Activated naive CD4-positive, alpha-beta T cell treated with anti-CD3 and anti-CD28 coated beads, Interleukin-2, amount 10 ng/mL, durations not matched to agents 7 days and 5 days (primary cell): ENCODE data around the gene GDPD1.
"Not testable (repeated sequence)": the region's sequence is repeated elsewhere in the genome, so short reads cannot be mapped to it uniquely, and the experiment has no call there.

Source experiments
- CTCF ChIA-PET: fragments of 350-600 bp; sonication (Branson Sonifier 250); formaldehyde crosslinking; loops from one replicate; lab custom pipeline; 2021; ENCODE audit warnings: antibody characterized with exemption; lab: Charles Lee
- DNase-seq: peaks from one replicate; pipeline ENCODE4 v3.0.0-alpha.2; 2020
- H3K27ac Mint-ChIP-seq: one replicate; pipeline ENCODE4 v1.8.0; 2021; ENCODE audit warnings: mild to moderate bottlenecking, moderate library complexity, mixed read lengths
- H3K27me3 Mint-ChIP-seq: one replicate; pipeline ENCODE4 v1.8.0; 2021; ENCODE audit warnings: mild to moderate bottlenecking, mixed read lengths
- H3K36me3 Mint-ChIP-seq: one replicate; pipeline ENCODE4 v1.8.0; 2021; ENCODE audit warnings: mixed read lengths
- H3K4me1 Mint-ChIP-seq: one replicate; pipeline ENCODE4 v1.8.0; 2021; ENCODE audit warnings: mixed read lengths
- H3K4me3 Mint-ChIP-seq: one replicate; pipeline ENCODE4 v1.8.0; 2021; ENCODE audit warnings: mild to moderate bottlenecking, moderate library complexity, mixed read lengths
- H3K9me3 Mint-ChIP-seq: one replicate; pipeline ENCODE4 v1.8.0; 2021; ENCODE audit warnings: mixed read lengths

Gene GDPD1

DNA sequence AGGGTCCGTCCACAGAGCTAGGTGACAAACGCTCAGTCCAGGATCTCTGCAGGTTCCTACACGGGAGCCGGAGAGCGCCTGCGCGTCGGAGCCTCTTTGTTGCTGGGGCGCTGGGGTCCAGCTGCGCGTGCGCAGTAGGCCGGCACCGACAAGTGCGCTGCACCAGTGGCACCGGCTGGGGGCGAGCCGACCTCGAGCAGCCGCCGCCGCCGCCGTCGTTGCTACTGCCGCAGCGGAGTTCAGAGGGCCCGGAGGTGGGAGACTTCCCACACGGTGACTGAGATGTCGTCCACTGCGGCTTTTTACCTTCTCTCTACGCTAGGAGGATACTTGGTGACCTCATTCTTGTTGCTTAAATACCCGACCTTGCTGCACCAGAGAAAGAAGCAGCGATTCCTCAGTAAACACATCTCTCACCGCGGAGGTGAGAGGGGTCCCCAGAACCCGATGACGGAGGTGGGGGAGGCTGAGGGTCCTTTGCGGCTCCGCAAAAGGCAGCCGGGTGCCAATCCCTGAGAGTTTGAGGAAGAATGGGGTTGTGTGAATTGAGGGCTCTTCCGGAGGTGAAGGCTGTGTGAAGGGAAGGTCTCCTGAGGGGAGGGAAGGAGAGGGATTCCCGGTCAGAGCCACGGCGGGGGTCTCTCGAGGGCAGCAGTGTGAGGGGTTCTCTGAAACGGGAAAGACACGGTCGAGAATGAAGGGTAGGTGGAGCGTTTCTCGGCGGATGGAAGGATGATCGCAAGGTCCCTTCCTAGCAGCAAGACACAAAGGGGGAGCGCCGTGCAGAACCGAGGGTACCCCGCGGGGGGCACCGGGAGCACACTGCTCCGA, at the start of gene GDPD1:
Gene GDPD1, plus strand, starts transcription at position 184 of the 831 bp plus-strand sequence. Its CDS starts 99 bp downstream, at position 283.
- H3K4me1 Mint-ChIP-seq: peaks cover 18% of the 10 kb centered on the region
- no peaks in the 10 kb centered on the region for H3K9me3 Mint-ChIP-seq
- CTCF ChIA-PET: interaction anchor here (0.5 to 1.1 kb wide), 8 partner anchors 8 to 221 kb away, joined by 3 to 7 read pairs (median 4); no protein-coding TSS in a partner anchor
- peaks cover 15% of the 10 kb centered on the region for H3K27me3 Mint-ChIP-seq
- DNase-seq: peak; percentile 98
- peak within 1 kb of the TSS; percentile 92 for H3K27ac Mint-ChIP-seq
- peak within 1 kb of the TSS; percentile 96 for H3K4me3 Mint-ChIP-seq
- no peaks in the 10 kb centered on the region for H3K36me3 Mint-ChIP-seq

DNA sequence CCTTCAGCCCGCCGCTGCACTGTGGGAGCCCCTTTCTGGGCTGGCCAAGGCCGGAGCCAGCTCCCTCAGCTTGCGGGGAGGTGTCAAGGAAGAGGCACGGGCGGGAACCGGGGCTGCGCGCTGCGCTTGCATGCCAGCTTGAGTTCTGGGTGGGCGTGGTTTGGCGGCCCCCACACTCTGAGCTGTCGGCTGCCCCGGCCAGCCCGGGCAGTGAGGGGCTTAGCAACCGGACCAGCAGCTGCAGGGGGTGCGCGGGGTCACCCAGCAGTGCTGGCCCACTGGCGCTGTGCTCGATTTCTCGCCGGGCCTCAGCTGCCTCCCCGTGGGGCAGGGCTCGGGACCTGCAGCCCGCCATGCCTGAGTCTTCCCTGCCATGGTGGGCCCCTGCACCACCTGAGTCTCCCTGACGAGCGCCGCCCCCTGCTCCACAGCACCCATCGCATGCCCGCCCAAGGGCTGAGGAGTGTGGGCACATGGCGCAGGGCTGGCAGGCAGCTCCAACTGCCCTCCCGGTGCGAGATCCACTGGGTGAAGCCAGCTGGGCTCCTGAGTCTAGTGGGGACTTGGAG, 47.8 kb upstream of the GDPD1 start:
- CTCF ChIA-PET: no interaction called here
- DNase-seq: no peak
- H3K4me1 Mint-ChIP-seq: peaks cover 5% of the 10 kb centered on the region
- no peaks in the 10 kb centered on the region for H3K9me3 Mint-ChIP-seq
- H3K27ac Mint-ChIP-seq: peak overlapping the region; percentile 28
- H3K4me3 Mint-ChIP-seq: no peak overlapping the region
- H3K27me3 Mint-ChIP-seq: no peaks in the 10 kb centered on the region
- peaks cover 58% of the 10 kb centered on the region for H3K36me3 Mint-ChIP-seq

DNA sequence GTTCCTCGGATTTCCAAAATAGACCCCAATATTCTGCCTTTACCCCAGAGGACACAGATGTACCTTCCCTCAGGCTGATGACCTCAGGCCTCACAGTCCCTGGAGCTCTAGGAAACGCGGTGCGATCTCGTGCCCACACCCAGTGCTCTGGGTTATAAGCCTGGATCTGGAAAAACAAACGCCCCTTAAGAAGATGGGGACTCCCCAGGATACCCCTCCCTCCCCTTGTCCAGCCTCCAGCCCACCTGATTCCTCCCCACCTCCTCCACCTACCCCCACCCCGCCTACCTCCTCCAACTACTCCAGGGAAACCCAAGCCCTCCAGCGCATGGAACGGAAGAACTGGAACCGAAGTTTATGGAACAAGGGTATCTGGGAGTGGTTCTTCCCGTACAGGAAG, 45.6 kb upstream of the GDPD1 start:
- no peak for DNase-seq

DNA sequence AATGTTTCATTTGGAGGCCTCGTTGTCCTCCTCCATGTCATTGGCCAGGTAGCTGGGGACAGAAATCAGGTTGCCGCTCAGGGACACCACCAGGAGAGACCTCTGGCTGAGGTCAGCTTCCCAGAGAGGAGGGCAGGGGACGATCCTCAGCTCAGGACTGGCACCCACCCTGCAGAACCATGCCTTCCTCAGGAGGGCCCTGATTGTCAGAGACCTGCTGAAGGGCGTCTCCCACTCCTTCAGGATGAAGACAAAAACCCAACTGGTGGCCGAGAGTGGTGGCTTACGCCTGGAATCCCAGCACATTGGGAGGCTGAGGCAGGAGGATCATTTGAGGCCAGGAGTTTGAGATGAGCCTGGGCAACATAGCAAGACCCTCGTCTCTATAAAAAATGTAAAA, 45.2 kb upstream of the GDPD1 start:
- Mint-ChIP-seq H3K27ac (no peak overlapping the region), H3K9me3 (no peaks in the 10 kb centered on the region), H3K4me3 (no peak overlapping the region), H3K4me1 (peaks cover 2% of the 10 kb centered on the region), H3K36me3 (peaks cover 60% of the 10 kb centered on the region), H3K27me3 (no peaks in the 10 kb centered on the region)
- DNase-seq: no peak
- CTCF ChIA-PET: no interaction called here

More for the DNA sequence above, 45.6 kb upstream of the GDPD1 start:
- Mint-ChIP-seq H3K27me3 (no peaks in the 10 kb centered on the region), H3K36me3 (peaks cover 59% of the 10 kb centered on the region), H3K4me1 (peaks cover 2% of the 10 kb centered on the region), H3K9me3 (no peaks in the 10 kb centered on the region), H3K4me3 (no peak overlapping the region), H3K27ac (no peak overlapping the region)
- CTCF ChIA-PET: no interaction called here

DNA sequence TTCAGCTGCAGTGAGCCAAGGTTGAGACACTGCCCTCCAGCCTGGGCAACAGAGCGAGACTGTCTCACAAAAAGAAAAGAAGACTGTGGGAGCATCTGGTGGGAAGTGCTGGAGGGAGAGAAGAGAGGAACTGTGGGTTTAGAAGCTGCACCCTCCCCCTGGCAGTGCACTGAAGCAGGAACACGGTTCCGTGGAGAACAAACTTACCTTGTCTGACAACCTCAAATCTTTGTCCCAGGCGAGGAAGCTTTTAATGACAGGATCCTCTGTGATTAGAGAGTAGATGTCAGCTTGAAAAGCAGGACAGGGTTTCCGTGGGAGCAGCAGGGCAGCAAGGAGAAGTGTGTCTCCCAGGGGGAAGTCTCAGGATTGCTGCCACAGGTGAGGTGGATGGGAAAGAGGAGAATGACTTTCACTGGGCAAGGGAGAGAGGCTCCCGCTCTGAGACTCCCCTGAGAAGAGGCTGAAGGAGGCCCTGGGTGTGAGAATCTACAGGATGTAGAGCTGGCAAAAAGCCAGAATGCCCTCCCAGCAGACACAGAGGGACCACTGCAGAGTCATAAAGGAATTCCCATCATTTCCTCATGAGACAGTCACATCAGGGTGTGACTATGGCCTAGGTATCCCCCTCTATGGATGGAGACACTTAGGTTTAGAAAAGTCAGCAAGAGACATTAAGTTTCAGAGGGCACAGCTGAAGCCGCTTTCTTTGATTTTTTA, 41.9 kb upstream of the GDPD1 start:
- H3K4me3 Mint-ChIP-seq: no peak overlapping the region

DNA sequence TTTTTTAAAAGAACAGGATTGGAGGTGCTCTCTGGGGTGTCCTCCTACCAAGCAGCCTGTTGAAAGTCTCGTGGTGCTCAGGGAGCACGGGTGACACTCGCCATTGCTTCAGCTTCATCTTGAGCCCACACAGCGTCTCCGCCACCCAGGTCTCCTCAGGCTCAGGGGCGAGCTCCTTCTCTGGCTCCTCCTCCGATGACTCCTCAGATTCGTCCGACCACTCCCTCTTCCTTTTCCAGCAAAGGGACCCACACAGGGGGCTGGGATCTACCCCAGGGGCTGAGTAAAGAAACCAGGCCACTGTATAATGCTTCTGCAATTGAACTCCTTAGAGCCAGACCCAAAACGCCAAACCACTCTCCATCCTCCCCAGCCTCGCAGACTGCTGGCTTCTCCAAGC, 40.7 kb upstream of the GDPD1 start:
- H3K27ac Mint-ChIP-seq, DNase-seq, CTCF ChIA-PET, H3K9me3 Mint-ChIP-seq, H3K27me3 Mint-ChIP-seq, H3K4me3 Mint-ChIP-seq, H3K4me1 Mint-ChIP-seq: not testable (repeated sequence)
- H3K36me3 Mint-ChIP-seq: peaks cover 53% of the 10 kb centered on the region

More for the DNA sequence above, 41.9 kb upstream of the GDPD1 start:
- Mint-ChIP-seq H3K27ac (no peak overlapping the region), H3K9me3 (no peaks in the 10 kb centered on the region), H3K4me1 (peaks cover 2% of the 10 kb centered on the region), H3K36me3 (peaks cover 58% of the 10 kb centered on the region), H3K27me3 (no peaks in the 10 kb centered on the region)
- DNase-seq: no peak
- CTCF ChIA-PET: no interaction called here

DNA sequence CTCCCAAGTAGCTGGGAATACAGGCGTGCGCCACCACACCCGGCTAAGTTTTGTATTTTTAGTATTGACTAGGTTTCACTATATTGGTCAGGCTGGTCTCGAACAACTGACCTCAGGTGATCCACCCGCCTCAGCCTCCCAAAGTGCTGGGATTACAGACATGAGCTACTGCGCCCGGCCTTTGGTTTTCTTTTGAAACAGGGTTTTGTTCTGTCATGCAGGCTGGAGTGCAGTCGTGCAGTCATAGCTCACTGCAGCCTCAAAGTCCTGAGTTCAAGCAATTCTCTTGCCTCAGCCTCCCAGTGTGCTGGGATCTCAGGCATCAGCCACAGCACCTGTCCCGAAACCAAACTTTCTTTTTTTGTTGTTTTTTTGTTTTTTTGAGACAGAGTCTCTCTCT, 39.7 kb upstream of the GDPD1 start:
- Mint-ChIP-seq H3K27me3 (no peaks in the 10 kb centered on the region), H3K36me3 (peaks cover 52% of the 10 kb centered on the region)
- CTCF ChIA-PET: interaction anchor here (0.7 kb wide), 1 partner anchor 15 kb away, joined by 3 read pairs; no protein-coding TSS in a partner anchor

DNA sequence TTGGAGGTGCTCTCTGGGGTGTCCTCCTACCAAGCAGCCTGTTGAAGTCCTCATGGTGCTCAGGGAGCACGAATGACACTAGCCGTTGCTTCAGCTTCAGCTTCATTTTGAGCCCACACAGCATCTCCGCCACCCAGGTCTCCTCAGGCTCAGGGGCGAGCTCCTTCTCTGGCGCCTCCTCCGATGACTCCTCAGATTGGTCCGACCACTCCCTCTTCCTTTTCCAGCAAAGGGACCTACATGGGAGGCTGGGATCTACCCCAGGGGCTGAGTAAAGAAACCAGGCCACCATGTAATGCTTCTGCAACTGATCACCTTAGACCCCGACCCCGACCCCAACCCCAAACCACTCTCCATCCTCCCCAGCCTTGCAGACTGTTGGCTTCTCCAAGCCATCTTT, 38.8 kb upstream of the GDPD1 start:
- no peaks in the 10 kb centered on the region for H3K27me3 Mint-ChIP-seq
- peaks cover 49% of the 10 kb centered on the region for H3K36me3 Mint-ChIP-seq
- no peak for DNase-seq
- H3K4me3 Mint-ChIP-seq: no peak overlapping the region
- H3K9me3 Mint-ChIP-seq: no peaks in the 10 kb centered on the region
- H3K27ac Mint-ChIP-seq: no peak overlapping the region
- CTCF ChIA-PET: no interaction called here
- H3K4me1 Mint-ChIP-seq: no peaks in the 10 kb centered on the region

More for the DNA sequence above, 39.7 kb upstream of the GDPD1 start:
- Mint-ChIP-seq H3K4me3 (no peak overlapping the region), H3K9me3 (no peaks in the 10 kb centered on the region), H3K4me1 (peaks cover 2% of the 10 kb centered on the region), H3K27ac (no peak overlapping the region)
- no peak for DNase-seq

DNA sequence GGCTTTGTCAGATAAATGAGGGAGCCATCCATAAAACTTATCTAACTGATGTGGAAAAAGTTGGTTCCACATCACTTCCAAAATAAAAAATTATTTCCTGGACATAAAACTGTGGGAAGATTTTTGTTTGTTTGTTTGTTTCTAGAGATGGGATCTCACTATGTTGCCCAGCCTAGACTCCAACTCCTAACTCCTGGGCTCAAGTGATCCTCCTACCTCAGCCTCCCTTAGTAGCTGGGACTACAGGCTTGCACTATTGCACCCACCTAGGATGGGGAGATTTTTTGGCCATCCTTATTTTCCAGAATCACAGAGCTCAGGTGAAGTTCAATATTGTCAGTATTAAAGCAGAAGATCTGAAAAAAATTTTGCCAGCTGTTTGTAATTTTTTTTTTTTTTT, 34.3 kb upstream of the GDPD1 start:
- CTCF ChIA-PET: no interaction called here
- Mint-ChIP-seq H3K4me3 (no peak overlapping the region), H3K27ac (no peak overlapping the region)

DNA sequence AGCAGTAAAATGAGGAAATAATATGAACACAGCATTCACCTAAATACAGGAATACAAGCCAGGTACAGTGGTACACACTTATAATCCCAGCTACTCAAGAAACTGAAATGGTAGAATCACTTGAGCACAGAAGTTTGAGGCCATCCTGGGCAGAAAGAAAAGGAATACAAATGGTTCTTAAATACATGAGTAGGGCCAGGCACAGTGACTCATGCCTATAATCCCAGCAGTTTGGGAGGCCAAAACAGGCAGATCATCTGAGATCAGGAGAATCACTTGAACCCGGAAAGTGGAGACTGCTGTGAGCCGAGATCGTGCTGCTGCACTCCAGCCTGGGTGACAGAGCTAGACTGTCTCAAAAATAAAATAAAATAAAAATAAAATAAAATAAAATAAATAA, 33.5 kb upstream of the GDPD1 start:
- no peaks in the 10 kb centered on the region for H3K27me3 Mint-ChIP-seq
- no peak overlapping the region for H3K4me3 Mint-ChIP-seq
- H3K36me3 Mint-ChIP-seq: peaks cover 49% of the 10 kb centered on the region
- CTCF ChIA-PET: no interaction called here
- H3K27ac Mint-ChIP-seq: no peak overlapping the region
- DNase-seq: no peak
- H3K9me3 Mint-ChIP-seq: no peaks in the 10 kb centered on the region
- H3K4me1 Mint-ChIP-seq: no peaks in the 10 kb centered on the region

More for the DNA sequence above, 34.3 kb upstream of the GDPD1 start:
- Mint-ChIP-seq H3K27me3 (no peaks in the 10 kb centered on the region), H3K4me1 (no peaks in the 10 kb centered on the region), H3K9me3 (no peaks in the 10 kb centered on the region), H3K36me3 (peaks cover 48% of the 10 kb centered on the region)
- no peak for DNase-seq

DNA sequence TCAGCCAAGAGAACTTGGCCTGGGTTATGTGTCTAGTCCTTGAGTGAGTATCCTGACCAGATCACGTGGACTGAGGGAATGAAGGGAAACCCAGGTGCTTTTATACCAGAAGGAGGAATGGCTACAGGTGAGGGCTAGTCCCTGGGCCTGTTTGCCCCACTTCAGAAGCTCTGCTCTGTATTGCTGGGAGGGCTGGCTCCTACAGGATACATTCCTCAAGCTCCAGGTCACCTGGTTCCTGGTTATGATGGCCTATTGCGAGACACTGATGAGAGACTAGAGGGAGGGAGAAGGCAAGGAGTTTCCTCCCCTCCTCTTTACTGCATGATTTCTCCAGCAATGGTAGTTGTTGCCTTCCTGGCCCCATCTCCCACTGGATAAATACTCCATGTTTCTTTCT, 29.5 kb upstream of the GDPD1 start:
- H3K9me3 Mint-ChIP-seq: no peaks in the 10 kb centered on the region
- no peak overlapping the region for H3K4me3 Mint-ChIP-seq
- peaks cover 47% of the 10 kb centered on the region for H3K36me3 Mint-ChIP-seq
- no peak overlapping the region for H3K27ac Mint-ChIP-seq
- DNase-seq: no peak
- H3K4me1 Mint-ChIP-seq: no peaks in the 10 kb centered on the region
- CTCF ChIA-PET: no interaction called here
- no peaks in the 10 kb centered on the region for H3K27me3 Mint-ChIP-seq

DNA sequence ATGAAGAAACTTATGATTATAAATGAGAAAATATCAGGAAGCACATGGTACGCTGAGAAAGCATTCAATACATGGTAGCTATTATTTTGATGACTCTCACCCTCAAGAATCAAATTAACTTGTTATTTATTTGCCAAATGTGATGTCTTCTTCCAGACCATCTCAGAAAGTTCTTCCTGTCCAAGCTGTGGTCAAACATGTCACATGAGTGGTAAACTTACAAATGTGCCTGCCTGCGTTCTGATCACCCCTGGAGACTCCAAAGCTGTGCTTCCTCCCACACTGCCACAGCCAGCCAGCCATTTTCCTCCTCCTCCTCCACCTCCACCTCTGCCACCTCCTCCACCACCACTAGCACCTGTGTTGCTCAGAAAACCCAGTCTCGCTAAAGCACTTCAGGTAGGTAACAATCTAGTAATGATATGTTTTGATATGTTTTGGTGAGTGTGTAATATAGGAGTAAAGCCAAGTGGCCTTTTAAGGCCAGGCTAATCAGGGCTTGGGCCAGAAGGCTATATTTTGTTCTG, 26.9 kb upstream of the GDPD1 start:
- no peaks in the 10 kb centered on the region for H3K9me3 Mint-ChIP-seq
- H3K36me3 Mint-ChIP-seq: peaks cover 38% of the 10 kb centered on the region
- peak overlapping the region; percentile 20 for H3K27ac Mint-ChIP-seq
- H3K4me1 Mint-ChIP-seq: no peaks in the 10 kb centered on the region
- no peak overlapping the region for H3K4me3 Mint-ChIP-seq
- H3K27me3 Mint-ChIP-seq: no peaks in the 10 kb centered on the region
- CTCF ChIA-PET: no interaction called here
- no peak for DNase-seq

DNA sequence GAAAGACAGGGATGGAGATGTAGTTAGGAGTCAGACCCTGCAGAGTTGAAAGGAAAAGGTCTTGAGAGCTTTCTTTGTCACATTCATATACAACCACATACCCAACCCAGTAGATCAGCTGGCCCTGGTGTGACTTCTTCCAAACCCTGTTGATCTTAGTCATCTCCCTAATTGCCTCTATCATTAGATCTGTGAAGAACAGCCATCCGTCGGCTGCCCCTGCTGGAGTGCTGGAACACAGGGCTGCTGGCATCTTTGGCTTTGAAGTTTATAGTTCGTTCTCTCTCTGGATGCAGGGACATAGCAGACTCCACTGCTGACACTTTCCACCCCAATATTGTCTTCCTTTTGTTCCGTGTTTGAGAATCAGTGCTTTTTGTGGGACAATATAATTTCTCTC, 20.9 kb upstream of the GDPD1 start:
- Mint-ChIP-seq H3K9me3 (no peaks in the 10 kb centered on the region), H3K4me3 (no peak overlapping the region), H3K36me3 (peaks cover 31% of the 10 kb centered on the region), H3K27me3 (no peaks in the 10 kb centered on the region), H3K27ac (no peak overlapping the region), H3K4me1 (no peaks in the 10 kb centered on the region)
- no peak for DNase-seq
- CTCF ChIA-PET: no interaction called here

DNA sequence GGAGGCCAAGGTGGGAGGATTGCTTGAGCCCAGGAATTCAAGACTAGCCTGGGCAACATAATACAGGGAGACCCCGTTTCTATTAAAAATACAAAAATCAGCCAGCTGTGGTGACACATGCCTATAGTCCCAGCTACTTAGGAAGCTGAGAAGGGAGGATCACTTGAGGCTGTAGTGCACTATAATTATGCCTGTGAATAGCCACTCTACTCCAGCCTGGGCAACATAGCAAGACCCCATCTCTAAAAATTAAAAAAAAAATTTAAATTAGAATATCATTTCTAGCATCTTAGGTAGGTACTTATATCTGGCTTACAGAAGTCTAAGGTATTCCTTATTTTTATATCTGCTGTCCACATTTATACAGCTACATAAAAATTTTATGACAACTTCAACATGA, 18.0 kb upstream of the GDPD1 start:
- no peak for DNase-seq
- Mint-ChIP-seq H3K9me3 (no peaks in the 10 kb centered on the region), H3K27me3 (no peaks in the 10 kb centered on the region), H3K4me3 (no peak overlapping the region), H3K36me3 (peaks cover 24% of the 10 kb centered on the region), H3K4me1 (no peaks in the 10 kb centered on the region), H3K27ac (no peak overlapping the region)
- CTCF ChIA-PET: no interaction called here
